Ramos (cell line): ENCODE data around the gene OPA3.

Source experiments
- in situ Hi-C: fragments of 300-500 bp; cut with MboI; formaldehyde crosslinking; loops from one replicate; pipeline ENCODE4 v1.14.3; 2022; ENCODE audit warnings: low sequenced_read_pairs; ENCODE audit not compliant: unreplicated experiment

OPA3 gene

DNA sequence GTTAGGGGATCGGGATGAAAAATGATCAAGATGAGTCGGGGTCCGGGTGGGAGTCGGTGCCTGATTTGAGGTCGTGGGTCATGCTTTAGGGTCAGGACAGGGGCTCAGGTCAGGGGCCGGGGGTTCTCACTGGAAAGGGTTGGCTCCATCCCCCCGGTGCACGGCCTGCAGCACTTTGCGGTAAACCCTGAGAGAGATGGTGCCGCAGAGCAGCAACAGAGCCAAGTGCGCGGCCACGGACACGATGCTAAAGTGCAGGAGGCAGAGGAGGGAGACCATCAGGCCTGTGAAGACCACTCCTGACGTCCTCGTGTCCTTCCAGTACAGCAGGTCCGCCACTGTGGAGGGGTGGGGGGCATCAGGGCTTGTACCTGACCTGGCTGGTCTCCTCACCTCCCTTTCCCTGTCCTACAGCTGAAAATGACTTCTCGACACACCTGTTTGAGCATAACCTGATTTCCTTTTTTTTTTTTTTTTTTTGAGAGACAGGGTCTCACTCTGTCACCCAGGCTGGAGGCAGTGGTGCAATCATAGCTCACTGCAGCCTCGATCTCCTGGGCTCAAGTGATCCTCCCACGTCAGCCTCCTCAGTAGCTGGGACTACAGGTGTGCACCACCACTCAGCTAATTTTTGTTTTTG lies 95.3 kb downstream of the OPA3 start:
- in situ Hi-C loops = no loop called here

DNA sequence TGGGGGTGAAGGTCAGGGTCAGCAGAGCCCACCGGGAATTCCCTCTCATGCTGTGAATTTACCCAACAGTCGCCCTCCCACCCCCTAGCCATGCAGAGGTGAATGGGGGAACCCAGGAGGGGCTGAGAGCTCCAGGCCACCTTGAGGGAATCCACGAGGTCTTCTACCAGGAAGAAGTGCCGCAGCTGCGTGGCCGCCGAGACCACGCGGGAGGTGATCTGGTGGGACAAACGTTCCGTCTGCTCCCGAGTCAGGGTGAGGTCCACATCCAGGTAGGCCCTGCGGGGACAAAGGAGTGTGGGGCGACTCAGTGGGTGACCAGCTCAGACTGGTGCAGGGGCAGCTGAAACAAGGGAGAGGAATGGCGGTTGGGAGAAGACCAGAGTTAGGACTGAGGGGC lies 95.9 kb downstream of the OPA3 start:
- in situ Hi-C loops = no loop called here

DNA sequence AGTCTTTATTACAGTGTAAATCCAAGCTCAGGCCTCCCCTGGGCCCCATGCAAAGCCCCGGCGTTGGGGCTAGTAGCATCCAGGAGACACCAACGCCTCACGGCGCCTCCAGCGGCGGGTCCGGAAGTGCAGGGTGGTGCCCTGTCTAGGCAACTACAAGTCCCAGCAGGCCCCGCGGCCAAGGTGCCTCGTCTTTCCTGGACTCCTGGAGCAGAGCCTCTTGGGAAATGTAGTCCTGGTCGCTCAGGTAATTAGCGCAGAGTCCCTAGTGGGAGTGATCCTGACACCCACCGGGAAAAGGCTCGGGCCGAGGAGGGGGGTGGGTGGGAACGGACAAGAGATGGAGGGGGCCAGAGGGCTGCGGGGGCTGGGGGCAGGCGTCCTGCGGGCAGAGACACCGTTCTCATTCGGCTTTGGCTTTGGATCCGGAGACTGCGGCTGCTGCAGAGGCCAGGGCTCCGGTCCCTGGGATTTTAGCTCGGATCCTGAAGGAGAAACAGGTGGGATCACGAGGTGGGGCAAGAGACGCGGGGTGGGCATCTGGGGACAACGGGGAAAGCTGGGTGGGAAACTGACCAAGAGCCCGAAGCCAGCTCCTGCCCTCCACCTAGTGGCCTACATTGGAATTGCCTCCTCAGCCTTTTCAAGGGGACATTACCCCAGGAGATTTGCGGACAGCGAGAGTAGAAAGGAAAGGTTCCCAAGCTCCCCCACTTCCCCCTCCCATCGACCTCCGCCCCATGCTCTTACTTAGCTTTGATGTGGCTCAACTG lies 99.1 kb downstream of the OPA3 start:
- in situ Hi-C loops = no loop called here

DNA sequence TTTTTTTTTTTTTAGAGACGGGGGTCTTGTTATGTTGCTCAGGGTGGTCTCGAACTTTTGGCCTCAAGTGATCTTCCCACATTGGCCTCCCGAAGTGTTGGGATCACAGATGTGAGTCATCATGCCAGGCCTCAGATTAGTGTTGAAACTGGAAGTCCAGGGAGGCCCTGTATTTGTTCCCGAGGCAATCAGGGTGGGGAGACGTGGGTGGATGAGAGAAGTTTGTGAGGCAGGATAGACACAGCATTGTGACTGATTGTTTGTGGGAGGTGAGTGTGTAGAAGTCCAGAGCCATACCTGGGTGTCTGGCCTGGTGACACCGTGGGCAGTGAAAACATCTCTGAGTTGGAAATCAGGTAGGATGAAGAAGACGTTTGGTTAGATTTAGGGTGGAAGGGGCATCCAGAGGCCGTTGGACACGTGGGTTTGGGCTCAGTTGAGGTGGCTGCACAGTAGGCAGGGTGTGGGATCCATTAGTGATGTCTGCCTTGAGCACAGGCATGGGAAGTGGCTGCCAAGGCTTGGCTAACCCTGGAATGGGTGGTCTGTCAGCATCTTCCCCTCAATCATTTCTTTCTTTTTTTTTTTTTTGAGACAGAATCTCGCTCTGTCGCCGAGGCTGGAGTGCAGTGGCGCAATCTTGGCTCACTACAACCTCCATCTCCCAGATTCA lies 100.2 kb downstream of the OPA3 start:
- in situ Hi-C loops = no loop called here

DNA sequence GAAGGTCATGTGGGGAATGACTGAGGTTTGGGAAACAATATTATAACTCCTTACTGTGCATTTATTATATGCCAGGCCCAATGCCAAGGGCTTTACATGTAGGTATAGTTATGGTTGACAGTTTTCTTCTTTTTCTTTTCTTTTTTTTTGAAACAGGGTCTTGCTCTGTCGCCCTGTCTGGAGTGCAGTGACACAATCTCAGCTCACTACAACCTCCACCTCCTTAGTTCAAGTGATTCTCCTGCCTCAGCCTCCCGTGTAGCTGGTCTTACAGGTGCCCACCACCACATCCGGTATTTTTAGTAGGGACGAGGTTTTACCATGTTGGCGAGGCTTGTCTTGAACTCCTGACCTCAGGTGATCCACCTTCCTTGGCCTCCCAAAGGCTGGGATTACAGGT lies 101.6 kb downstream of the OPA3 start:
- in situ Hi-C loops = no loop called here

DNA sequence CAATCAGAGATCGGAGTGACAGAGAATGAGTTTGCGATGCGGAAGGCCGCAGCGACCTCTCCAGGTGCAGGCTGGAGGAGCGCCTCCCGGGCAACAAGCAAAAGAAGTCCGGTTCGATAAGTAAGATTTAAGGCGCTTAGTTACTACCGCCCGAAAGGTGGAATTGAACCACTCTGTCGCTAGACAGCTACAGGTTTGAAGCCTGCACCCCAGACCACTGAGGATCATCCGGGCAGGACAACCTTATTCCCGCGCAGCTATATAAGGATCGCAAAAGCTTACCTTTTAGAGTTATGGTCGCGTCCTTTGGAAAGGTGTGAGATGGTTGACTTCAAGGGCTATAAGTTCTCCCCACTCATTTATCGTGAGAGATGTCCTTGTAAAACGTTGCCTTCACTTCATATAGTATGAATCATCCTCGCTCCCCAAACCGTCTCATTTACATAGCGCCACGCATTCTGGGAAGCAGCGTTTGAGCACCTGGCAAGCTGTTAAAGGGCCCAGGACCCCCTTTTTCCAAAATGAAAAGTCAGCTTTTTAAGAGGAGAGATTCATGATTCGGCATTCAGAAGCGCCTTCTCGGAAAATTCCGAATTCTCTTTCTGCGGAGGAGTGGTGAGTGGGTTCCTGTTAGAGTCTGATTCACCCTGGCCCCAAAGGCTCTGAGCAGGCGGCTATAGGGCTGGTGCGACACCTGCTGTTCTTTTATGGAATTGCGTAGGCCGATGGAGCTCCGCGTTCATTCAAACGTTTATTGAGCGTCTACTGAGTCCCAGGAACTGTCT lies 106.0 kb downstream of the OPA3 start:
- in situ Hi-C loops = loop anchor here (5.0 kb wide), 1 partner anchor 36 kb away; no protein-coding TSS in a partner anchor

DNA sequence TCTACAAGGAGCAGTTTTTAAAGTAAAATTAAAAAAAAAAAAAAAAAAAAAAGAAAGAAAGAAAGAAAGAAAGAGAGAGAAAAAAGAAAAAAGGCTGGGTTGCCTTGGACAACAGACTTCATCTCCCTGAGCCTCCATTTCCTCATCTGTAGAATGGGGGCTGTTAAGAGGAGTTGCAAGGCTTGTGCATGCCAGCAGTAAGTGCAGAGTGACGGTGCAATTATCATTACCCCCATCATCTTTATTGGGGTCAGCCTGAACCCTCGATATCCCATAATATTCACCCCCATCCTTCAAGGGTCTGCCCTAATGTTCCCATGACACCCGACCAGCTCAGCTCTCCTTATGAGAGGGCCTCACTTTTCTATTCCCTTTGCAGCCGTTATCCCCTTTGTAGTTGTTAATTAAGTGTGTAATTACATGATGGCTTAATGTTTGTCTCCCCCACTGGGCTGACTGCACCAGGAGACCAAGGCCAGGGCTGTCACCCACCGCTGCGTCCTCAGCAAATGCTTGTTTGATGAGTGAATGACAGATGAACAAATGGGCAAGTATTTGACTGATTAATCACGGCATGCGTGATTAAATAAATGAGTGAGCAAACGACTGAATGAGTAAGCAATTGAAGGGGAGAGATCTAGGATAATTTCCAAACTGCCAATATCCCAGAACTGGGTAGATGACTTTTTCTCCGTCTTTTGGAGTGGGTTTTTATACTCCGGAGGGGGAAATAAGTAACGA lies 106.7 kb downstream of the OPA3 start:
- in situ Hi-C loops = loop anchor here (5.0 kb wide), 1 partner anchor 36 kb away; no protein-coding TSS in a partner anchor
